IMR-90 (cell line): ENCODE data around the gene NXN.

ENCODE experiments used
- CHD1 ChIP-seq: IDR thresholded peaks from 2 replicates; pipeline ENCODE4 v1.6.1; 2012; ENCODE audit warnings: low read depth, low read length, improper control_type of control experiment
- CTCF ChIP-seq: conservative IDR thresholded peaks from 2 replicates; pipeline ENCODE4 v1.5.1; 2012; ENCODE audit warnings: mild to moderate bottlenecking, low read depth, low read length, improper control_type of control experiment
- ELK1 ChIP-seq: fragments of 150-350 bp; IDR thresholded peaks from 2 replicates; pipeline ENCODE4 v1.6.1; 2016; ENCODE audit warnings: low read depth, mild to moderate bottlenecking, low read length, moderate library complexity, borderline replicate concordance
- POLR2A ChIP-seq: IDR thresholded peaks from 2 replicates; pipeline ENCODE4 v1.6.1; 2012; ENCODE audit warnings: mild to moderate bottlenecking, low read depth, low read length

- no peak for TF ChIP-seq CTCF
- TF ChIP-seq CHD1, result no peak
- TF ChIP-seq ELK1, result no peak
- no peak for TF ChIP-seq POLR2A
Observed at GRCh38 chr17:830381-830780, 149.2 kb downstream of the NXN start.
